Sigmoid colon (tissue), 7 donors: ENCODE results near the gene DMPK. TPM values are rescaled to one million over a fixed set of nuclear protein-coding genes. Genes with fewer than 3 reads are reported as not detected.

Source experiments
- DNase-seq: peaks from one replicate; pipeline ENCODE4 v3.0.0-alpha.2; 2019
- H3K27ac ChIP-seq, 4 donors: fragments of 200-600 bp; sonication (generic); one replicate each; pipeline ENCODE4 v1.5.1; 2016 to 2019; ENCODE audit warnings: mild to moderate bottlenecking in 1 of 4
- H3K27me3 ChIP-seq, 3 donors: fragments of 200-600 bp; sonication (generic); one replicate each; pipeline ENCODE4 v1.5.1; 2019; ENCODE audit warnings: mild to moderate bottlenecking in 1 of 3
- H3K36me3 ChIP-seq, 4 donors: fragments of 200-600 bp; sonication (generic); one replicate each; pipeline ENCODE4 v1.5.1; 2016 to 2019
- H3K4me1 ChIP-seq, 4 donors: fragments of 200-600 bp; sonication (generic); one replicate each; pipeline ENCODE4 v1.5.1; 2017 to 2019
- H3K4me3 ChIP-seq, 4 donors: fragments of 200-600 bp; sonication (generic); one replicate each; pipeline ENCODE4 v1.5.1; 2017 to 2019; ENCODE audit warnings: mild to moderate bottlenecking in 2 of 4, moderate library complexity in 1 of 4
- H3K9me3 ChIP-seq, 4 donors: fragments of 200-600 bp in 3 of 4; sonication (generic) in 3 of 4; one replicate each; pipeline versions ENCODE4 v1.5.1 to v1.6.1; 2013 to 2019
- CTCF ChIP-seq, 4 experiments: fragments of 450-650 bp in 3 of 4; fragments of 200-600 bp in 1 of 4; IDR thresholded peaks; one replicate each; pipeline ENCODE4 v1.5.1; 2016 to 2019; ENCODE audit warnings: antibody characterized with exemption in 4 of 4, mild to moderate bottlenecking in 3 of 4, moderate library complexity in 2 of 4
- EP300 ChIP-seq, 4 donors: sonication (generic); formaldehyde crosslinking; IDR thresholded peaks; one replicate each; pipeline ENCODE4 v1.6.1; 2017; ENCODE audit warnings: antibody characterized with exemption in 4 of 4
- POLR2A ChIP-seq, 2 donors: fragments of 450-650 bp; IDR thresholded peaks; one replicate each; pipeline ENCODE4 v1.6.1; 2016; ENCODE audit warnings: antibody characterized with exemption in 2 of 2, mild to moderate bottlenecking in 2 of 2, moderate library complexity in 2 of 2
- POLR2AphosphoS5 ChIP-seq, 4 donors: sonication (generic); formaldehyde crosslinking; IDR thresholded peaks; one replicate each; pipeline ENCODE4 v1.6.1; 2017; ENCODE audit warnings: antibody characterized with exemption in 4 of 4
- WGBS, 2 donors: extraction: QIAGEN DNeasy Blood & Tissue Kit; methylation state at CpG; one replicate each; pipeline ENCODE4 v1.1.7; 2013; 5-methylcytosine and 5-hydroxymethylcytosine counted together
- intact Hi-C: fragments of 100-400 bp; cut with DNase I; formaldehyde crosslinking; loops from one replicate; pipeline ENCODE4 v1.15.1; 2023
- polyA plus RNA-seq, 3 donors: library from polyadenylated mRNA; stranded (reverse); fragments of 200-250 nt; gene quantifications; one replicate each; pipeline ENCODE4 v1.2.3, GENCODE V29; 2013
- total RNA-seq, 4 donors: library from RNA; depleted of rRNA; stranded (reverse); fragments of >200 nt; gene quantifications; one replicate each; pipeline ENCODE4 v1.1.0, GENCODE V29; 2016
- donor health status: healthy with polysubstance abuse.
- donor health status: Bipolar disorder and iron deficiency.
- donor health status: healthy.

The DMPK gene
- total and polyA plus RNA-seq, 7 donors: 7.2 to 219 (median 62.2) TPM

GRCh38 chr19:45809643-45810159, 27.4 kb upstream of the DMPK start:
- Histone ChIP-seq H3K27ac (no peak overlapping the region), H3K36me3 (no peaks in the 10 kb centered on the region), H3K9me3 (no peaks in the 10 kb centered on the region), H3K4me3 (no peak overlapping the region), H3K4me1 (peaks cover 0 to 6% (median 3%) of the 10 kb centered on the region in 4 donors), H3K27me3 (peaks cover 0 to 27% (median 15%) of the 10 kb centered on the region in 3 donors)
- no peak for TF ChIP-seq CTCF (IDR thresholded peaks at IDR 0.05)
- no peak for TF ChIP-seq POLR2A (IDR thresholded peaks at IDR 0.05)
- no peak for TF ChIP-seq POLR2AphosphoS5 (IDR thresholded peaks at IDR 0.05)
- intact Hi-C loops: no loop called here
- no peak for DNase-seq
- 4 to 20% methylated on average over 7 of the region's 7 CpGs for WGBS, 2 donors

GRCh38 chr19:45805719-45806118, 23.4 kb upstream of the DMPK start:
- intact Hi-C loops: no loop called here
- Histone ChIP-seq H3K4me1 (peaks cover 0 to 5% (median 2%) of the 10 kb centered on the region in 4 donors), H3K4me3 (no peak overlapping the region), H3K9me3 (no peaks in the 10 kb centered on the region), H3K36me3 (no peaks in the 10 kb centered on the region), H3K27ac (no peak overlapping the region), H3K27me3 (no peaks in the 10 kb centered on the region)
- DNase-seq: no peak
- TF ChIP-seq EP300 (IDR thresholded peaks at IDR 0.05): no peak
- TF ChIP-seq POLR2A (IDR thresholded peaks at IDR 0.05): no peak
- no peak for TF ChIP-seq CTCF (IDR thresholded peaks at IDR 0.05)
- no peak for TF ChIP-seq POLR2AphosphoS5 (IDR thresholded peaks at IDR 0.05)

GRCh38 chr19:45804959-45805230, 22.6 kb upstream of the DMPK start:
- no peak for DNase-seq
- H3K9me3 ChIP-seq: no peaks in the 10 kb centered on the region
- 86 to 93% methylated on average over 8 of the region's 8 CpGs for WGBS, 2 donors
- no peaks in the 10 kb centered on the region for H3K27me3 ChIP-seq
- no peaks in the 10 kb centered on the region for H3K36me3 ChIP-seq
- H3K27ac ChIP-seq: no peak overlapping the region
- intact Hi-C loops: no loop called here
- no peak for TF ChIP-seq CTCF (IDR thresholded peaks at IDR 0.05)
- no peak for TF ChIP-seq POLR2AphosphoS5 (IDR thresholded peaks at IDR 0.05)
- no peak for TF ChIP-seq EP300 (IDR thresholded peaks at IDR 0.05)
- no peak for TF ChIP-seq POLR2A (IDR thresholded peaks at IDR 0.05)
- H3K4me3 ChIP-seq: no peak overlapping the region
- H3K4me1 ChIP-seq: peaks cover 0 to 5% (median 2%) of the 10 kb centered on the region in 4 donors

GRCh38 chr19:45804140-45804958, 22.1 kb upstream of the DMPK start:
- DNase-seq: no peak

More at GRCh38 chr19:45804140-45804958, 22.1 kb upstream of the DMPK start:
- H3K4me3 ChIP-seq: no peak overlapping the region
- no peak for TF ChIP-seq POLR2A (IDR thresholded peaks at IDR 0.05)
- no peak for TF ChIP-seq POLR2AphosphoS5 (IDR thresholded peaks at IDR 0.05)
- TF ChIP-seq CTCF (IDR thresholded peaks at IDR 0.05): no peak
- no peak for TF ChIP-seq EP300 (IDR thresholded peaks at IDR 0.05)
- H3K27ac ChIP-seq: no peak overlapping the region
- peaks cover 0 to under 1% (median 0%) of the 10 kb centered on the region in 4 donors for H3K4me1 ChIP-seq
- H3K36me3 ChIP-seq: no peaks in the 10 kb centered on the region
- no peaks in the 10 kb centered on the region for H3K9me3 ChIP-seq
- intact Hi-C loops: no loop called here
- WGBS, 2 donors: 88 to 90% methylated on average over 57 of the region's 57 CpGs
- no peaks in the 10 kb centered on the region for H3K27me3 ChIP-seq
